NT2/D1 (cell line): ENCODE data around the gene TFF2.

Experiments used
- SUZ12 ChIP-seq: IDR thresholded peaks from 2 replicates; pipeline ENCODE4 v1.6.1; 2011; ENCODE audit not compliant: insufficient read length, insufficient read depth; ENCODE audit errors: extremely low read depth
- YY1 ChIP-seq: IDR thresholded peaks from 2 replicates; pipeline ENCODE4 v1.6.1; 2011; ENCODE audit not compliant: insufficient read length, insufficient read depth
- ZNF274 ChIP-seq: IDR thresholded peaks from 2 replicates; pipeline ENCODE4 v1.6.1; 2011; ENCODE audit warnings: mild to moderate bottlenecking, low read depth, low read length

DNA sequence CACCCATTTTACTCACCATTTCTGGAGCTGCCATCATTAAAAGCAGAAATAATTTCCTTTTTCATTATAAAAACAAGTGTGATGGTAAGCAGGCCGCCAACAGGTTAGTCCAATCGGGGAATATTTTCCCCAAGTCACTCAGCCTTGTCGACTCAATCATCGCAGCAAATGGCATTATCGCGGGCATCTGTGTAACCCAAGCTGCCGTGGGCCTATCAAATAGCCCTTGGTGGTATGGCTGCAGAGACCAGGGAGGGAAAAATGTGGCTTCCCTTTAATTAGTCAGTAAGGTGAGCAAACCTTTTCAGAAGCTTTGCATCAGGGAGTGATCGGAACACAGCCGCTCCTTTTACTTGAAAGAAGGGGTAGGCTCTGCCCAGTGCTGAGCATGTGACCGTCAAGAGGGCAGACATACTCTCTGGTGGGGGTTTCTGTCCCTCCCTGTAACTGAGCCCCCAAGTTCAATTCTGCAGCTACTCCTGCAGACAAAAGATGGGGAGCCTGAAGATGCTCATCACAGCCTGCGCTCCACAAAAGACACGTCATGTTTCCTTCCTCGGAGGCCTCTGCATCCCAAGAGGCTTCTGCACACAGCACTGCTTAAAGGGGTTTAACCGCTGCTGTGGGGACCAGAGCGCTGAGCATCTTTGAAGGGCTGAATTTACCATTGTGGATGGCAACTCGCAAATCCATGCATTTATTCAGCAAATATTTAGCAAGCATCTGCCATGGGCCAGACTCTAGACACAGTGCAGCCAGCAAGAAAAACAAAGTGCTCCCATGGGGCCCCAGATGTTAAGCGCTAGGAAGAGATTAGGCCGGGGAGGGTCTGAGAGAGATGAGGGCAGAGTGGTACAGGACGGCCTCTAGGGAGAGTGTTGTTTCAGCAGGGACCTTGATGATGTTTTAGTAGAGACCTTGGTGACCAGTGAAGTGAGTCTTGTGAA is 46.3 kb upstream of the TFF2 start:
- TF ChIP-seq SUZ12, result no peak
- TF ChIP-seq YY1, result no peak
- TF ChIP-seq ZNF274, result no peak
